GM12891 (cell line): ENCODE data around the gene POU6F2.

ENCODE experiments used
- DNase-seq: peaks from one replicate; pipeline ENCODE4 v3.0.0; 2011; ENCODE audit warnings: low spot score; ENCODE audit not compliant: insufficient read length
- FAIRE-seq: peaks from 2 replicates; lab custom pipeline; 2011; peaks lifted over from hg19 to GRCh38; lab: Jason Lieb, UNC
- PAX5 ChIP-seq: IDR thresholded peaks from 2 replicates; pipeline ENCODE4 v1.6.1; 2011; ENCODE audit warnings: low read length, moderate library complexity, mild to moderate bottlenecking; ENCODE audit not compliant: insufficient read depth, severe bottlenecking
- POLR2A ChIP-seq: IDR thresholded peaks from 2 replicates; pipeline ENCODE4 v1.6.1; 2011; ENCODE audit warnings: low read depth, low read length, control low read depth
- POLR2AphosphoS5 ChIP-seq: IDR thresholded peaks from 2 replicates; pipeline ENCODE4 v1.6.1; 2011; ENCODE audit warnings: low read depth, low read length, control low read depth
- POU2F2 ChIP-seq: IDR thresholded peaks from 2 replicates; pipeline ENCODE4 v1.6.1; 2011; ENCODE audit warnings: low read depth, mild to moderate bottlenecking, control low read depth, low read length, moderate library complexity
- SPI1 ChIP-seq: IDR thresholded peaks from 2 replicates; pipeline ENCODE4 v1.6.1; 2011; ENCODE audit warnings: low read depth, low read length, control low read depth
- TAF1 ChIP-seq: IDR thresholded peaks from 2 replicates; pipeline ENCODE4 v1.6.1; 2011; ENCODE audit warnings: low read depth, low read length, control low read depth

The POU6F2 gene

DNA sequence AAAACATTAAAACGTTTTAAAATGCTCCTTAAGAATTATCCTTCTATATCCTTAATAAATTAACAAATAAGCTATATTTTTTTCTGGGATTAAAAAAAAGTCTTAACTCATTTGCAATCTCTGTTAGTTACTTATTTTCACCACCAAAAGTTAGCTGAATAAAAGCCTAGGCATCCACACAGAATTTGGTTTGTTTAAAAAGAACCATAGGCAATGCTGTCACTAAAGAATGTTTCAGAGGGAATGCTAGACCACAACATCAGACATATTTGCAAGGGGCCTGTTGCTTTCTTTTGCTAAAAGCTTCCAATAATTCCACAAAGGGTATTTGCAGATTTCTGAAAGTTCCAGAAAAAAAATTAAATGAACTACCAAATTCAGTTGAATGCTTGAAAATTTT, 244.2 kb downstream of the POU6F2 start:
- no peak for DNase-seq
- TF ChIP-seq POLR2A (no peak), POLR2AphosphoS5 (no peak), TAF1 (no peak), SPI1 (no peak), PAX5 (no peak), POU2F2 (no peak)
- no peak for FAIRE-seq

DNA sequence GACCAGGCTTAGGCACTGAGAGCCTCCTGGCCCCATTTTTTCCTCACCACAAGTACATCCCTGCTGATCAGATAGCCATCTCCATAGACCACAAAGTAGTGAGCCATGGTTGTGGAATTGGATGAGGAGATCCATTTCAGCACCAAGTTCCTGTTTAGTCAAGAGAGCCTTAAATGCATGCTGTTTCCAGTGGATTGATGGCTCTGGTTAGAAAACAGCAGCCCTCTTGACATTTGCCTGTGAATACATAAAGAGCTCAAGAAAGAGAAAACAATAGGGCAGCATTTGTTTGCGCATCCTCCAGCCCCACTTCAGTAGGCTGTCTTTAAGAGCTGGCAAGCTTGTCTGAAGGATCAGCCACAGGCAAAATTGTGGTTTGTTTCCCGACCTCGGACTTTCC, 251.2 kb downstream of the POU6F2 start:
- DNase-seq (no peak), FAIRE-seq (no peak)
- TF ChIP-seq POLR2A = no peak
- TF ChIP-seq POU2F2 = no peak
- no peak for TF ChIP-seq POLR2AphosphoS5
- no peak for TF ChIP-seq SPI1
- TF ChIP-seq PAX5 = no peak
- TF ChIP-seq TAF1 = no peak

- no peak for FAIRE-seq
- no peak for DNase-seq
- no peak for TF ChIP-seq TAF1
- no peak for TF ChIP-seq POU2F2
- no peak for TF ChIP-seq PAX5
- no peak for TF ChIP-seq POLR2AphosphoS5
- no peak for TF ChIP-seq SPI1
- no peak for TF ChIP-seq POLR2A
These were observed 256.3 kb downstream of the POU6F2 start for GRCh38 chr7:39233851-39234529.

GRCh38 chr7:39238234-39238869, 260.6 kb downstream of the POU6F2 start:
- FAIRE-seq = no peak
- no peak for DNase-seq

GRCh38 chr7:39240864-39241263, 263.2 kb downstream of the POU6F2 start:
- DNase-seq (no peak), FAIRE-seq (no peak)
- no peak for TF ChIP-seq TAF1
- TF ChIP-seq POLR2A = no peak
- TF ChIP-seq PAX5 = no peak
- no peak for TF ChIP-seq SPI1
- no peak for TF ChIP-seq POLR2AphosphoS5
- TF ChIP-seq POU2F2 = no peak

More at GRCh38 chr7:39238234-39238869, 260.6 kb downstream of the POU6F2 start:
- TF ChIP-seq POU2F2 (no peak), POLR2AphosphoS5 (no peak), TAF1 (no peak), SPI1 (no peak), PAX5 (no peak)

GRCh38 chr7:39247576-39247975, 269.9 kb downstream of the POU6F2 start:
- no peak for DNase-seq
- TF ChIP-seq POLR2AphosphoS5 = no peak
- no peak for TF ChIP-seq TAF1
- TF ChIP-seq POLR2A = no peak
- no peak for TF ChIP-seq POU2F2
- no peak for TF ChIP-seq SPI1
- no peak for TF ChIP-seq PAX5
- FAIRE-seq = no peak

- TF ChIP-seq POU2F2 (no peak), PAX5 (no peak), POLR2A (no peak), SPI1 (no peak), POLR2AphosphoS5 (no peak), TAF1 (no peak)
- FAIRE-seq (no peak), DNase-seq (no peak)
These were observed 270.5 kb downstream of the POU6F2 start for GRCh38 chr7:39248041-39248691.

GRCh38 chr7:39248692-39249090, 271.0 kb downstream of the POU6F2 start:
- DNase-seq = no peak
- TF ChIP-seq POU2F2 = no peak
- TF ChIP-seq SPI1 = no peak
- TF ChIP-seq TAF1 = no peak
- TF ChIP-seq POLR2A = no peak
- no peak for TF ChIP-seq POLR2AphosphoS5
- TF ChIP-seq PAX5 = no peak
- FAIRE-seq = no peak

DNA sequence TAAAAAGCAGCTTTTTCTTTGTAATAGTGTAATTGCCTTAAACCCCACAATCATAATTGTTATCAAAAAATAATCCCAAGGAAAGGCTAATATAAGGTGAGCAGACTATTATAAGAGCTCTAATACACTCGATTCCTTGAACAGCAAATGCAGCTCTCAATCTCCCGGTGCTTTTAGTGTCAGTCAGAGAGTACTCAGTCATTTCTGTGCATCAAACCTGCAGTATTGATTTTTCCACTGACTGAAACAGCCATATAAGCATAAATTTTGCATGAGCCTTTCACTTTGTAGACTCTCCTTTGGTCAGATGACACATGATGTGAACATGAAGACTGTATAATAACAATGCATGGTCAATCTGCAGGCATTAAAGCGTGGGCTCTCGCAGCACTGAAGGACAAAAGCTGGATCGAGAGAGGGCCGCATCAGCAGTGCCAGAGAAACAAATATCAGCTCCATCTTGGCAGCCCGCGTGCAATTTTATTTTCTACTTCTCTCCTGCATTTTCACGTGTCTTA, 272.0 kb downstream of the POU6F2 start:
- FAIRE-seq = no peak
- no peak for TF ChIP-seq SPI1
- no peak for TF ChIP-seq TAF1
- TF ChIP-seq POLR2A = no peak
- no peak for TF ChIP-seq PAX5
- no peak for TF ChIP-seq POU2F2
- TF ChIP-seq POLR2AphosphoS5 = no peak
- DNase-seq = no peak
